Osteocyte (in vitro differentiated cells): ENCODE results near the gene POM121L12. TPM values are rescaled to one million over a fixed set of nuclear protein-coding genes. Genes with fewer than 3 reads are reported as not detected.

Experiments used
- DNase-seq: peaks from one replicate; pipeline ENCODE4 v3.0.0; 2021; ENCODE audit warnings: mixed read lengths; ENCODE audit not compliant: unreplicated experiment; ENCODE audit errors: extremely low spot score
- H3K27ac Mint-ChIP-seq: one replicate; pipeline ENCODE4 v1.8.0; 2021; ENCODE audit warnings: mild to moderate bottlenecking, mixed read lengths; ENCODE audit not compliant: unreplicated experiment
- H3K27me3 Mint-ChIP-seq: one replicate; pipeline ENCODE4 v1.8.0; 2021; ENCODE audit warnings: mixed read lengths; ENCODE audit not compliant: unreplicated experiment
- H3K36me3 Mint-ChIP-seq: one replicate; pipeline ENCODE4 v1.8.0; 2021; ENCODE audit warnings: mixed read lengths; ENCODE audit not compliant: unreplicated experiment
- H3K4me1 Mint-ChIP-seq: one replicate; pipeline ENCODE4 v1.8.0; 2021; ENCODE audit warnings: mixed read lengths; ENCODE audit not compliant: unreplicated experiment
- H3K4me3 Mint-ChIP-seq: one replicate; pipeline ENCODE4 v1.8.0; 2021; ENCODE audit warnings: mild to moderate bottlenecking, moderate library complexity, mixed read lengths; ENCODE audit not compliant: unreplicated experiment
- H3K9me3 Mint-ChIP-seq: one replicate; pipeline ENCODE4 v1.8.0; 2021; ENCODE audit warnings: mixed read lengths; ENCODE audit not compliant: unreplicated experiment
- CTCF ChIP-seq: fragments of 200-600 bp; sonication (generic); IDR thresholded peaks from 2 replicates; pipeline ENCODE4 v1.5.0; 2021; ENCODE audit warnings: antibody characterized with exemption, mild to moderate bottlenecking, moderate library complexity
- total RNA-seq: library from RNA; stranded (reverse); gene quantifications from 2 replicates; pipeline ENCODE4 v1.2.1, GENCODE V29; 2021

The POM121L12 gene
- total RNA-seq, 1 donor from 2014 or later = not detected

GRCh38 chr7:53068673-53069072 is 33.2 kb downstream of the POM121L12 start:
- no peak overlapping the region for H3K4me3 Mint-ChIP-seq

GRCh38 chr7:53070883-53071282 is 35.5 kb downstream of the POM121L12 start:
- Mint-ChIP-seq H3K9me3 (peaks cover 10% of the 10 kb centered on the region), H3K36me3 (no peaks in the 10 kb centered on the region), H3K4me3 (no peak overlapping the region), H3K27me3 (no peaks in the 10 kb centered on the region), H3K27ac (no peak overlapping the region), H3K4me1 (no peaks in the 10 kb centered on the region)
- TF ChIP-seq CTCF = no peak
- no peak for DNase-seq

More at GRCh38 chr7:53068673-53069072, 33.2 kb downstream of the POM121L12 start:
- Mint-ChIP-seq H3K27ac (no peak overlapping the region), H3K27me3 (no peaks in the 10 kb centered on the region), H3K4me1 (no peaks in the 10 kb centered on the region), H3K36me3 (no peaks in the 10 kb centered on the region), H3K9me3 (peaks cover 12% of the 10 kb centered on the region)
- no peak for DNase-seq
- no peak for TF ChIP-seq CTCF
